Hepatocyte (in vitro differentiated cells): ENCODE measurements around the gene TCN1. TPM values are rescaled to one million over a fixed set of nuclear protein-coding genes. Genes with fewer than 3 reads are reported as not detected.
"Not testable (repeated sequence)": the region's sequence is repeated elsewhere in the genome, so short reads cannot be mapped to it uniquely, and the experiment has no call there.

ENCODE experiments used
- DNase-seq: peaks from one replicate; pipeline ENCODE4 v3.0.0-alpha.2; 2016; ENCODE audit warnings: low spot score
- H2AFZ ChIP-seq: fragments of 200-600 bp; sonication (generic); 2 replicates; pipeline ENCODE4 v1.6.0; 2016; ENCODE audit warnings: antibody characterized with exemption, mild to moderate bottlenecking
- H3K27ac ChIP-seq: fragments of 200-600 bp; sonication (generic); 2 replicates; pipeline ENCODE4 v1.5.1; 2016; ENCODE audit warnings: mild to moderate bottlenecking
- H3K27me3 ChIP-seq: fragments of 200-600 bp; sonication (generic); 2 replicates; pipeline ENCODE4 v1.6.1; 2016
- H3K36me3 ChIP-seq: fragments of 200-600 bp; sonication (generic); replicated peaks from 2 replicates; pipeline ENCODE4 v1.5.1; 2016; ENCODE audit warnings: low read depth; ENCODE audit not compliant: insufficient read depth
- H3K4me1 ChIP-seq: fragments of 200-600 bp; sonication (generic); 2 replicates; pipeline ENCODE4 v1.5.1; 2016; ENCODE audit warnings: mild to moderate bottlenecking, moderate library complexity; ENCODE audit not compliant: insufficient read depth
- H3K4me2 ChIP-seq: fragments of 200-600 bp; sonication (generic); 2 replicates; pipeline ENCODE4 v1.6.0; 2016
- H3K4me3 ChIP-seq: fragments of 200-600 bp; sonication (generic); 2 replicates; pipeline ENCODE4 v1.5.1; 2016; ENCODE audit warnings: mild to moderate bottlenecking
- H3K79me2 ChIP-seq: fragments of 200-600 bp; sonication (generic); 2 replicates; pipeline ENCODE4 v1.6.0; 2017; ENCODE audit warnings: mild to moderate bottlenecking
- H3K9me2 ChIP-seq: fragments of 200-600 bp; sonication (generic); replicated peaks from 2 replicates; pipeline ENCODE4 v1.6.0; 2017; ENCODE audit warnings: mild to moderate bottlenecking; ENCODE audit not compliant: insufficient read depth
- H3K9me3 ChIP-seq: fragments of 200-600 bp; sonication (generic); 2 replicates; pipeline ENCODE4 v1.5.1; 2016; ENCODE audit warnings: low read depth, mild to moderate bottlenecking
- H4K20me1 ChIP-seq: fragments of 200-600 bp; sonication (generic); 2 replicates; pipeline ENCODE4 v1.6.0; 2016; ENCODE audit warnings: mild to moderate bottlenecking; ENCODE audit not compliant: insufficient read depth, poor library complexity, severe bottlenecking
- EZH2 ChIP-seq: fragments of 200-600 bp; sonication (generic); IDR thresholded peaks from 2 replicates; pipeline ENCODE4 v1.6.1; 2016; ENCODE audit warnings: antibody characterized with exemption, mild to moderate bottlenecking, borderline replicate concordance
- EZH2phosphoT487 ChIP-seq: fragments of 200-600 bp; sonication (generic); IDR thresholded peaks from one replicate; pipeline ENCODE4 v1.6.1; 2018; ENCODE audit warnings: antibody characterized with exemption, mild to moderate bottlenecking, low read depth, moderate library complexity; ENCODE audit not compliant: unreplicated experiment, severe bottlenecking
- WGBS: methylation state at CpG from one replicate; pipeline ENCODE4 v1.1.6; 2016; ENCODE audit warnings: low lambda C conversion rate; ENCODE audit errors: missing lambda C conversion rate; 5-methylcytosine and 5-hydroxymethylcytosine counted together
- polyA plus RNA-seq: library from polyadenylated mRNA; unstranded; fragments of >200 nt; fragmentation: Nextera tagmentation; extraction: Ambion mirVana; gene quantifications from 2 replicates; pipeline ENCODE4 v1.2.1, GENCODE V29; 2016
- total RNA-seq: library from RNA; depleted of rRNA; stranded (reverse); fragments of >200 nt; gene quantifications from 2 replicates; pipeline ENCODE4 v1.2.3, GENCODE V29; 2014
- TF ChIP-seq, protein P1 (sequence below): fragments of 200-600 bp; sonication (generic); IDR thresholded peaks from 2 replicates; pipeline ENCODE4 v1.5.1; 2016; ENCODE audit warnings: antibody characterized with exemption, mild to moderate bottlenecking; ENCODE audit not compliant: poor library complexity

TCN1 gene
- total and polyA plus RNA-seq, 2 experiments from 2014 or later, result 28.2 to 35.6 TPM

DNA sequence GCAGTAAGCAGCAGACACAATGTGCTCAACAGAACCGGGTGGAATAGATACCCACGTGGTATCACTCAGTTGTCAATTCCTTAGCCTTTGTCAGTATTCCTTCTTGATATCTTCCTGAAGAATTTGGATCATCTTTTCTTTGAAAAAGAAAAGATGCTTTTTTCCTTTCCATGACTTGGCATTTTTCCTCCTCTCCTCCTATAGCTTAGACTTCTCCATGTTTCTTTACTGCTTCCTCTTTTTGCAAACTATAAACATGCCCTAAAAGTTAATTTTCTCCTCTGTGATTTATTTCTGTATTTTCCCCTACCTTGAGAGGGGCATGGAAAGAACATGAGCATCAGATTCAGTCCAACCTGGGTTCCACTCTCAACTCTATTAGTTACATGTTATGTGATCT, 32.7 kb downstream of the TCN1 start:
- H3K79me2 ChIP-seq, result no peaks in the 10 kb centered on the region
- WGBS, result 90% methylated on average over 2 of the region's 2 CpGs

DNA sequence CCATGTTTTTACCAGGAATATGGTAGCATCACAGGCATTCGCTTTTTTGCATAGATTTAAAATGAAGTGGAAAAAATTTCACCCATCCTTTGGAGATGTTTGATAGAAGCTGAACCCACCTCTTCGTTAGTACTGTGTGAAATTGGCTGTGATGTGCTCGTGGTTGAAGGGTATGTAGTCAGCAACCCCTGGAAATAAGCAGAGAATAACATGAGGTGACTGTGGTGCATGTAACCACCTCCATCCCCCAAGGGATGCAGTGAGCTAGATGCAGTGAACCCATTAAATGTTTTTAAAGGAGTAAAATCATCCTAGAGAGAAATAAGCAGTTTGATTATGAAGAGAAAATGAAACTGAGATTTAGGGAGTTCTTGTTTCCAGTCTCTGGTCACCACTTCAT, 36.9 kb downstream of the TCN1 start:
- Histone ChIP-seq H3K4me2 (no peak overlapping the region), H3K27ac (no peak overlapping the region), H3K4me3 (no peak overlapping the region), H3K27me3 (no peaks in the 10 kb centered on the region), H3K9me3 (no peaks in the 10 kb centered on the region), H3K36me3 (no peaks in the 10 kb centered on the region), H3K4me1 (no peaks in the 10 kb centered on the region), H4K20me1 (no peaks in the 10 kb centered on the region), H3K79me2 (no peaks in the 10 kb centered on the region), H3K9me2 (no peaks in the 10 kb centered on the region), H2AFZ (no peak overlapping the region)
- WGBS, result 84% methylated on average over 3 of the region's 3 CpGs
- TF ChIP-seq, protein P1, sequence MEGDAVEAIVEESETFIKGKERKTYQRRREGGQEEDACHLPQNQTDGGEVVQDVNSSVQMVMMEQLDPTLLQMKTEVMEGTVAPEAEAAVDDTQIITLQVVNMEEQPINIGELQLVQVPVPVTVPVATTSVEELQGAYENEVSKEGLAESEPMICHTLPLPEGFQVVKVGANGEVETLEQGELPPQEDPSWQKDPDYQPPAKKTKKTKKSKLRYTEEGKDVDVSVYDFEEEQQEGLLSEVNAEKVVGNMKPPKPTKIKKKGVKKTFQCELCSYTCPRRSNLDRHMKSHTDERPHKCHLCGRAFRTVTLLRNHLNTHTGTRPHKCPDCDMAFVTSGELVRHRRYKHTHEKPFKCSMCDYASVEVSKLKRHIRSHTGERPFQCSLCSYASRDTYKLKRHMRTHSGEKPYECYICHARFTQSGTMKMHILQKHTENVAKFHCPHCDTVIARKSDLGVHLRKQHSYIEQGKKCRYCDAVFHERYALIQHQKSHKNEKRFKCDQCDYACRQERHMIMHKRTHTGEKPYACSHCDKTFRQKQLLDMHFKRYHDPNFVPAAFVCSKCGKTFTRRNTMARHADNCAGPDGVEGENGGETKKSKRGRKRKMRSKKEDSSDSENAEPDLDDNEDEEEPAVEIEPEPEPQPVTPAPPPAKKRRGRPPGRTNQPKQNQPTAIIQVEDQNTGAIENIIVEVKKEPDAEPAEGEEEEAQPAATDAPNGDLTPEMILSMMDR, result no peak
- no peak for TF ChIP-seq EZH2
- TF ChIP-seq EZH2phosphoT487, result no peak
- no peak for DNase-seq

More for the DNA sequence above, 32.7 kb downstream of the TCN1 start:
- Histone ChIP-seq H3K9me2 (no peaks in the 10 kb centered on the region), H3K9me3 (no peaks in the 10 kb centered on the region), H3K27me3 (no peaks in the 10 kb centered on the region), H3K4me2 (no peak overlapping the region), H3K4me3 (no peak overlapping the region), H3K27ac (no peak overlapping the region), H3K4me1 (no peaks in the 10 kb centered on the region), H3K36me3 (no peaks in the 10 kb centered on the region), H2AFZ (no peak overlapping the region), H4K20me1 (no peaks in the 10 kb centered on the region)
- TF ChIP-seq EZH2phosphoT487, result no peak
- TF ChIP-seq, protein P1, result no peak
- TF ChIP-seq EZH2, result no peak
- no peak for DNase-seq

DNA sequence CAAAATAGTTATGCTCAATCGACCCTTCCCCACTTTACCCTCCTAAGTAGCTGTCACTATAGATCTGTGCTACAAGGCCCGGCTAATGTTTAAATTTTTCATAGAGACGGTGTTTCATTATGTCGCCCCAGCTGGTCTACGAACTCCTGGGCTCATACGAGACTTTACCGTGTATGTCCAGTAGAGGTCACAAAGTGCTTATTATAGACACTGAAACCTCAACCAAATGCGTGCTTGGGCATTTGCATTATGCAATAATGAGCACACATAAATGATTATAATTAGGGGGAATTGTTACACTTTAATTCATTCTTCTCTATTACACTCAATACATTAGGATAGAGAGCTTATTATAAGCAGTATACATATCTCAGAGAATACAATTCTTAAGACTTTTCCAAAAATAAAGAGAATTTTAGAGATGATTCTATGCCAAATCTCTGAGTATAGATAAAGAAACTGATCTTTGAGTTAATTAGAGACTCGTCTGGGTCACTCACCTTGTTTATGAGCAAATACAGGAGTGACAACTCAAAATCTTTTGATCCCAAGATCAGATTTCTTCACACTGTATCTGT, 43.2 kb downstream of the TCN1 start:
- Histone ChIP-seq H3K4me1 (no peaks in the 10 kb centered on the region), H4K20me1 (no peaks in the 10 kb centered on the region), H3K27ac (no peak overlapping the region), H3K36me3 (no peaks in the 10 kb centered on the region), H2AFZ (peak overlapping the region; percentile 11), H3K4me3 (no peak overlapping the region), H3K4me2 (no peak overlapping the region), H3K9me2 (no peaks in the 10 kb centered on the region), H3K9me3 (no peaks in the 10 kb centered on the region), H3K27me3 (no peaks in the 10 kb centered on the region), H3K79me2 (no peaks in the 10 kb centered on the region)
- no peak for TF ChIP-seq EZH2phosphoT487
- no peak for TF ChIP-seq EZH2
- TF ChIP-seq, protein P1, result peak; percentile 71
- DNase-seq, result peak; percentile 73
- WGBS, result 29% methylated on average over 9 of the region's 9 CpGs

DNA sequence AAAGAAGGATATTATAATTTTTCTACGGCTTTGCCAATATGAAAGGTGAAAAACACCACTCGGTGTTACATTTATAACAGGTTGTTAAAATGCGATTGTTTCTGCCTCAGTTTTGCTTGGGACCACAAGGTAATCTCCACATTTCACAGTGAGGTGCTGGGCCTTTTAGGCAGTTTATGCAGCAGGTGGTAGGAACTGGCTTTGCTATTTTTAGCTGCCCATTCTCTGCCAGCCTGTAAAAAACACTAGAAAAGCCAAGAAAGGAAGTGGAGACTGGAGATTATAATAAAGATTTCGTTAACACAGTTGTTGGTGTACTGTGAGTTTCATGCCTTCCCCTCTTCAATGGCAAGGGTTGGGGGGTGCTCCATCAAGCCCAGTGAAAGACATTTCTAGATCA, 47.7 kb downstream of the TCN1 start:
- Histone ChIP-seq H3K4me3 (no peak overlapping the region), H3K4me1 (no peaks in the 10 kb centered on the region), H4K20me1 (no peaks in the 10 kb centered on the region), H3K79me2 (no peaks in the 10 kb centered on the region), H3K27me3 (no peaks in the 10 kb centered on the region), H3K9me3 (no peaks in the 10 kb centered on the region), H2AFZ (no peak overlapping the region), H3K36me3 (no peaks in the 10 kb centered on the region), H3K4me2 (no peak overlapping the region), H3K27ac (no peak overlapping the region), H3K9me2 (no peaks in the 10 kb centered on the region)
- TF ChIP-seq EZH2 (no peak), EZH2phosphoT487 (no peak)
- TF ChIP-seq, protein P1, result no peak
- no peak for DNase-seq
- 93% methylated on average over 4 of the region's 4 CpGs for WGBS

DNA sequence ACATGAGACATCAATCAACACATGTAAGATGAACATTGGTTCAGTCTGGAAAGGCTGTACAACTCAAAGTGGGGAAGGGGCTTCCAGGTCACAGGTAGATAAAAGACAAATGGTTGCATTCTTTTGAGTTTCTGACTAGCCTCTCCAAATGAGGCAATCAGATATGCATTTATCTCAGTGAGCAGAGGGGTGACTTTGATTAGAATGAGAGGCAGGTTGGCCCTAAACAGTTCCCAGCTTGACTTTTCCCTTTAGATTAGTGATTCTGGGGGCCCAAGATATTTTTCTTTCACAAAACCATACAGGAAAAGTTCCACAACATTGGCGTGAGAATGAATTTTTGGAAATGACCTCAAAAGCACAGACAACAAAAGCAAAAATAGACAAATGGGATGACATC, 49.9 kb downstream of the TCN1 start:
- H3K27me3 ChIP-seq, DNase-seq, H4K20me1 ChIP-seq, H3K9me2 ChIP-seq, H3K9me3 ChIP-seq, H3K4me2 ChIP-seq, H3K4me1 ChIP-seq, H3K79me2 ChIP-seq, H2AFZ ChIP-seq, H3K27ac ChIP-seq, H3K4me3 ChIP-seq, H3K36me3 ChIP-seq: not testable (repeated sequence)
- 81% methylated on average over 1 of the region's 1 CpG for WGBS
